Kidney (tissue), 14 donors: Measurements from ENCODE around the gene ANAPC15. TPM values are rescaled to one million over a fixed set of nuclear protein-coding genes. Genes with fewer than 3 reads are reported as not detected.
"Not testable (repeated sequence)": the region's sequence is repeated elsewhere in the genome, so short reads cannot be mapped to it uniquely, and the experiment has no call there.

ENCODE experiments used
- DNase-seq, 5 donors: peaks; one replicate each; pipeline ENCODE4 v3.0.0-alpha.2; 2013 to 2020
- FAIRE-seq: peaks from 2 replicates; lab custom pipeline; 2012; peaks lifted over from hg19 to GRCh38; lab: Jason Lieb, UNC
- H3K27ac ChIP-seq, 2 donors: one replicate each; pipeline ENCODE4 v1.7.0; 2013; ENCODE audit warnings: low read depth in 2 of 2, low read length in 2 of 2, inconsistent platforms in 1 of 2
- H3K27me3 ChIP-seq: one replicate; pipeline ENCODE4 v1.7.1; 2013; ENCODE audit warnings: low read length, inconsistent platforms; ENCODE audit not compliant: control insufficient read depth, insufficient read depth
- H3K36me3 ChIP-seq, 3 donors: one replicate each; pipeline versions ENCODE4 v1.7.0 to v1.7.1; 2013; ENCODE audit warnings: low read length in 3 of 3, control low read depth in 1 of 3, inconsistent platforms in 1 of 3; ENCODE audit not compliant: insufficient read depth in 3 of 3, control insufficient read depth in 2 of 3
- H3K4me1 ChIP-seq, 3 donors: one replicate each; pipeline versions ENCODE4 v1.7.0 to v1.7.1; 2013; ENCODE audit warnings: low read length in 3 of 3, inconsistent platforms in 1 of 3, low read depth in 1 of 3; ENCODE audit not compliant: control insufficient read depth in 2 of 3, insufficient read depth in 2 of 3
- H3K4me3 ChIP-seq, 3 donors: one replicate each; pipeline versions ENCODE4 v1.7.0 to v1.8.1; 2013; ENCODE audit warnings: low read length in 3 of 3, control low read depth in 1 of 3, inconsistent platforms in 1 of 3
- H3K9ac ChIP-seq, 3 donors: one replicate each; pipeline versions ENCODE4 v1.7.0 to v1.7.1; 2013; ENCODE audit warnings: low read length in 3 of 3, control low read depth in 1 of 3, inconsistent platforms in 1 of 3
- H3K9me3 ChIP-seq, 3 donors: one replicate each; pipeline versions ENCODE4 v1.7.0 to v1.7.1; 2013; ENCODE audit warnings: low read length in 3 of 3, control low read depth in 1 of 3, inconsistent platforms in 1 of 3; ENCODE audit not compliant: control insufficient read depth in 2 of 3, insufficient read depth in 1 of 3
- CTCF ChIP-seq: IDR thresholded peaks from 3 replicates; pipeline ENCODE4 v1.5.1; 2012; ENCODE audit warnings: mild to moderate bottlenecking, moderate library complexity, borderline replicate concordance; ENCODE audit not compliant: insufficient read depth; ENCODE audit errors: extremely low read depth
- intact Hi-C: fragments of 100-400 bp; cut with DNase I; formaldehyde crosslinking; loops from one replicate; pipeline ENCODE4 v1.11.1; 2022
- polyA plus RNA-seq: library from polyadenylated mRNA; stranded (reverse); fragments of 350-450 nt; fragmentation: Illumina TruSeq; extraction: RNeasy Lipid Tissue Mini Kit (QIAGEN cat#74804); gene quantifications from one replicate; pipeline ENCODE4 v1.2.3, GENCODE V29; 2014; ENCODE audit warnings: low read depth, low replicate concordance; ENCODE audit not compliant: insufficient read depth
- total RNA-seq: library from RNA; stranded (reverse); fragmentation: NEBNext Ultra II Directional; extraction: Animal tissue kit (Norgen Biotek cat#: 25700); gene quantifications from one replicate; pipeline ENCODE4 v1.2.1, GENCODE V29; 2021
- donor health status: control.
- donor health status: control.
- donor health status: control.
- donor health status: control.
- donor health status: control.
- donor health status: DM: yes; HTN: yes; CAD: no.
- donor health status: Normal renal cell carcinoma (clear cell type).

Gene ANAPC15
- total and polyA plus RNA-seq, 2 donors from 2014 or later: 30.0 to 79.8 TPM

GRCh38 chr11:72155751-72156150 lies 43.3 kb upstream of the ANAPC15 start:
- DNase-seq (no peak), FAIRE-seq (no peak)
- TF ChIP-seq CTCF: no peak
- no peaks in the 10 kb centered on the region for H3K27me3 ChIP-seq
- H3K4me1 ChIP-seq: no peaks in the 10 kb centered on the region
- H3K27ac ChIP-seq: no peak overlapping the region
- no peak overlapping the region for H3K4me3 ChIP-seq
- no peak overlapping the region for H3K9ac ChIP-seq
- no peaks in the 10 kb centered on the region for H3K36me3 ChIP-seq
- intact Hi-C loops: no loop called here
- H3K9me3 ChIP-seq: no peaks in the 10 kb centered on the region

GRCh38 chr11:72154816-72155215 lies 42.3 kb upstream of the ANAPC15 start:
- H3K9me3 ChIP-seq: no peaks in the 10 kb centered on the region
- no peaks in the 10 kb centered on the region for H3K27me3 ChIP-seq
- intact Hi-C loops: no loop called here
- no peaks in the 10 kb centered on the region for H3K36me3 ChIP-seq
- no peak for DNase-seq
- TF ChIP-seq CTCF: no peak
- no peak overlapping the region for H3K4me3 ChIP-seq
- no peak for FAIRE-seq
- H3K4me1 ChIP-seq: no peaks in the 10 kb centered on the region
- no peak overlapping the region for H3K9ac ChIP-seq
- H3K27ac ChIP-seq: no peak overlapping the region

GRCh38 chr11:72153874-72154273 lies 41.4 kb upstream of the ANAPC15 start:
- FAIRE-seq, H3K36me3 ChIP-seq, intact Hi-C loops: not testable (repeated sequence)

GRCh38 chr11:72150882-72151281 lies 38.4 kb upstream of the ANAPC15 start:
- Histone ChIP-seq H3K27me3 (no peaks in the 10 kb centered on the region), H3K4me3 (no peak overlapping the region), H3K9me3 (no peaks in the 10 kb centered on the region), H3K27ac (no peak overlapping the region), H3K9ac (no peak overlapping the region), H3K4me1 (no peaks in the 10 kb centered on the region), H3K36me3 (no peaks in the 10 kb centered on the region)
- TF ChIP-seq CTCF: no peak
- intact Hi-C loops: no loop called here
- FAIRE-seq (no peak), DNase-seq (no peak)

More at GRCh38 chr11:72153874-72154273, 41.4 kb upstream of the ANAPC15 start:
- H3K9ac ChIP-seq, H3K27ac ChIP-seq, DNase-seq, H3K4me3 ChIP-seq, H3K27me3 ChIP-seq, H3K9me3 ChIP-seq, H3K4me1 ChIP-seq: not testable (repeated sequence)
